Measurements from ENCODE around the gene SCRN1.

GRCh38 chr7:29877196-29877595 lies 112.4 kb downstream of the SCRN1 start:
- TF ChIP-seq CTCF (IDR thresholded peaks at IDR 0.05 in 4 of 5, conservative IDR thresholded peaks at IDR 0.05 in 1 of 5), result no peak
- TF ChIP-seq POLR2A (IDR thresholded peaks at IDR 0.05), result no peak
